Activated CD4-positive, alpha-beta T cell treated with anti-CD3 and anti-CD28 coated beads for 1 hour (primary cell): ENCODE data around the gene RGMA.

ENCODE experiments used
- DNase-seq: peaks from one replicate; pipeline ENCODE4 v3.0.0-alpha.2; 2020

The RGMA gene

DNA sequence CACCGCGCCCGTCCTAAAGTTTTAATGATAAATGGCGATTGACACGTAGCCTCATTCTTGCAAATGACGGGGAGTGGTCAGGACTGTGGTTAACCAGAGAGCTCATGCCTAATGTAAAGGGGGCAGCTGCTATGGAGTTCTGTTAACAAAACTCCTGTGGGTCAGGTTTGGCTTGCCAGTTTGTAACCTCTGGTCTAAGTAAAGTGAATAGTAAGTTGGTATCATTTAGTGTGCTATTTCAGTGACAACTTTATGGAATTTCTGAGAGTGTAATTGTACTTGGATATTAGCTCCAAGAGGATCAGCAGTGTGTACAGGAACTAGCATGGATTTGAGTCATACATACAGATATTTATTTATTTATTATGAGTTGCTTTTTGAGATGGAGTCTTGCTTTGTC, 87.9 kb downstream of the RGMA start:
- DNase-seq, result no peak

GRCh38 chr15:92997821-92998220, 91.2 kb downstream of the RGMA start:
- DNase-seq, result no peak

GRCh38 chr15:92992720-92993119, 96.3 kb downstream of the RGMA start:
- no peak for DNase-seq

GRCh38 chr15:92990031-92990430, 99.0 kb downstream of the RGMA start:
- DNase-seq, result no peak

GRCh38 chr15:92989470-92989869, 99.5 kb downstream of the RGMA start:
- DNase-seq, result no peak
